Stimulated activated CD4-positive, alpha-beta T cell treated with anti-CD3 and anti-CD28 coated beads, Interleukin-12 subunit alpha, Interleukin-12 subunit beta, amount 100 ng/mL, for 4 hours (primary cell): ENCODE measurements around the gene MYOZ2.

Source experiments
- DNase-seq: peaks from one replicate; pipeline ENCODE4 v3.0.0-alpha.2; 2020

Gene MYOZ2

GRCh38 chr4:119205690-119206089 is 70.1 kb downstream of the MYOZ2 start:
- no peak for DNase-seq

DNA sequence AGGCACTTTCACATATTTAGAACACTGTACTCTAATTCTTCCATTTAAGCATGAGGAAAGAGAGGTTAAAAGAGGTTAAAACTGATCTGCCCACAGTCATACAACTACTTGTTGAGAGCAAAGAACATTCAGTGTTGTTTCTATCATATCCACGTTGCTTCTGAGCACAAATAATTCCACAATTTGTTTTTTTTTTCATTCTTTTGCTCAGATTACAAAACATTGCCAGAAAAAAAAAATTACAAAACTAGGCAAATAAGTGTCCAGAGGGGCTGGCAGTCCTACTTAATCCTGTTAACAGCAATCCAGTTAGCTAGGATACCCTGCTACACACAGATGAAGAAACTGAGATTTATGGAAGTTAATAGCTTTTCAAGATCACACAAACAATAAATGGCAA is 70.5 kb downstream of the MYOZ2 start:
- DNase-seq, result no peak

DNA sequence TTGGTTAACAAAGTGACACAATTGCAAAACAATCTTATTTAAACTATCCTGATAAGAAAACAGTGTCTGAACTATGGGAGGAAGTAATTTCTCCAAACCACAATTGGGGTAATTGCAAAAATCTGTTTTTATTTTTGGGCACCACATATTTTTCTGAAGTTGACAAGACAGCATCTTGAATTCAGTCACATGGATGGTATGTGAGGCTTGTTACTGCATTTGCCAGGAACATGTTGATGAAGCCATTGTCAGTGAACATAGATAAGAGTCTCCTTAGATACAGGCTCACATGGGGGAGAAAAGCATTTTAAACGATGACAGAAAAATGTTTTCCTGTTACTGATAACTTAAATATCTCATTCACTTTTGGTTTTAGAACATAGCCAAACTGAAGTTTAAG is 71.4 kb downstream of the MYOZ2 start:
- DNase-seq, result no peak

- peak; percentile 14 for DNase-seq
Observed at GRCh38 chr4:119209077-119209476, 73.4 kb downstream of the MYOZ2 start.

- no peak for DNase-seq
Observed at GRCh38 chr4:119209586-119209985, 74.0 kb downstream of the MYOZ2 start.

DNA sequence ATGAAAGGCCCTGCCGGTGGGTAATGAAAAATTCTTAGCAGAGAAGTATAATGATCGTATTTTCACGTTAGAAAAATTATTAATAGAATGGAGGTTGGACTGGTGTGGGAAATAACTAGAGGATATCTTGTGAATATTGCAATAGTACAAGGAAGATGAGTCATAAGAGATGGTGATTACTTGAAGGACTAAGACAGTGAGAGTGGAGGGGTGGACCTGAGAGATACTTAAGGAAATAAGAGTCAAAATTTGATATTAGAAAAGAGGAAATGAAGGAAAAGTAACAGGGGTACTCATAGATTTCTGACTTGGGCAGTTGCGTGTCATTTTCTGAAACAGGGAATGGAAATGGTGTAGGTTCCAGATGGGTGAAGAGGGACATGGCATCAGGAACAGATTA is 75.1 kb downstream of the MYOZ2 start:
- no peak for DNase-seq

- DNase-seq, result no peak
Observed at GRCh38 chr4:119211867-119212233, 76.2 kb downstream of the MYOZ2 start.

DNA sequence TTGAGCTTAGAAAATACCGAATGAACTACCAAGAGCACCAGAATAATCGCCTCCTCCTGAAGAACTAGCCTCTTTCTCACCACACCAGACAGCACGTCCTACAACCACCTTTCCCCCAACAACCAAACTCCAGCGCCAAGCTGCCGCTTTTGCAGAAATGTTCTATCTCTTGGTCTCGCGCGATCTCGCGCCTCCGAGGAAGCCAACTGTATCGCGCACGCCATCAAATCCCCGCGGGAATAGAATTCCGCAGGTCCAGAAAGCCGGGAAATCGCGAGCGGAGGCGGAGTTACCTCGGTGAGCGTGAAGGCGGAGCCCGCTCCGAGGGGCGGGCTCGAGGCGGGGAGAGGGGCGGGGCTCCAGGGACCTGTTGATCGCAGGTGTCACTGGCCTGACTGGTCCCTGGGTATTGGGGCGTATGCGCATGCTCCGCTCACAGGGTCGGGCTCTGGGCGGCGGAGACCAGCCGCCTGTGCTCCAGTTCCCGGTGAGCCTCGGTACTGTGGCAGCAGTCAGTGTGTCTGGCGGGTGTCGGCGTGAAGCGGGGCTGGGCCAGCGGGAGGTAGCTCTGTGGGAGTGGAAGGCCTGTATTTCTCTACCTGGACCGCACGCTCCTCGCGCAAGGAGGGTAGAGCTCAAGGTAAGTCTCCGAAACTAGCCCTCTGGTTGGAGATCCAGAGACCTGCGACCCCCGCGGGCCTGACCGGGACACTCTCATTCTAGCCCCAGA is 76.8 kb downstream of the MYOZ2 start, which contains the start of gene USP53:
Gene USP53 (plus strand): TSS at position 480 of the 730 bp plus-strand sequence. CDS start 27,047 bp downstream, outside the sequence.
- peak; percentile 99 for DNase-seq

- DNase-seq, result peak; percentile 51
Observed at GRCh38 chr4:119212964-119213606, 77.5 kb downstream of the MYOZ2 start.

- DNase-seq, result no peak
Observed at GRCh38 chr4:119218093-119218492, 82.5 kb downstream of the MYOZ2 start.

DNA sequence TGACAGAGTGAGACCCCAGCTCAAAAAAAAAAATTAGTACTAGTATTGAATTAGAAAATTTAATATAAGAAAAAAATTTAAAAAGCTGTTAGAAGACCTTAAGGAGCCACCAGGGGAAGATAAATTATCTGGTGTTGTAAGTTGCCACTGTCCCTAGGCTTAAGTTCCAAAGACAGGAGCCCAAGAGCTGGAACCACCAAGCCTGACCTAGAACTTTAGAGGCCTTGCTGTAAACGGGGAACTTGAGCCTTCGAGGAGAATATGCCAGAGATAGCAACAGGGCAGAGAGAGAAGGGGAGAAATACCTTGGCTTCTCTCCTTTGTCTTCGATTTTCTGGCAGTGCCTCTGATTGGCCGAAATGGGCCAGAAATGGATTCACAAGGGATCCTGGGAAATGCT is 85.8 kb downstream of the MYOZ2 start:
- no peak for DNase-seq

- no peak for DNase-seq
Observed at GRCh38 chr4:119227690-119228089, 92.1 kb downstream of the MYOZ2 start.

- no peak for DNase-seq
Observed at GRCh38 chr4:119228406-119228805, 92.8 kb downstream of the MYOZ2 start.

- no peak for DNase-seq
Observed at GRCh38 chr4:119229908-119230687, 94.5 kb downstream of the MYOZ2 start.

DNA sequence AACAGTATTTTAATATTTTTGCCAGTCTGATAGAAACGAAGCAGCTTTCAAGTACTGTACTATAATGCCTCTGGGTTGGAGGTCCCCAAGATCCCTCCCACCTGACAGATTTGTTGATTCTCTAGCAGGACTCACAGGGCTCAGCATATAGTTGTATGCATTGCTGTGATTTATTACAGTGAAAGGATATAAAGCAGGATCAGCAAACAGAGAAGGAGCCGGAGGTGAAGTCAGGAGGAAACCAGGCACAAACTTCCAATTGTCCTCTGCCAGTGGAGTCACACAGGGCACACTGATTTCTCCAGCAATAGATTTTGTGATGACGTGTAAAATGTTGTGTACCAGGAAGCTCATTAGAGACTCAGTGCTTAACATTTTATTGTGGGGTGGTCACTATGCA is 95.9 kb downstream of the MYOZ2 start:
- no peak for DNase-seq

DNA sequence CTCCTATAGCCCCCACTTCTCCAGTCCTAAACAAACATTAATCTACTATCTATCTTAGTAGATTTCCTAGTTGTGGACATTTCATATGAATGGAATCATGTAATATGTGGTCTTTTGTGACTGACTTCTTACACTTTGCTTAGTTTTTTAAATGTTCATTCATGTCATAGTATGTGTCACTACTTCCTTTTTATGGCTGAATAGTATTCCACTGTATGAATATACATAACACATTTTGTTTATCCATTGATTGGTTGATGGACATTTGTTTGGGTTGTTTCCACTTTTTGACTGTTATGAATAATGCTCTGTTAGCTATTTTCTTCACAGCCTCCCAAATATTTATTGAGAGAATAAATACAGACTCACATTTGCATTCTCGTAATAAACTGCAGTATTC is 96.7 kb downstream of the MYOZ2 start:
- no peak for DNase-seq

GRCh38 chr4:119233191-119233590 is 97.6 kb downstream of the MYOZ2 start:
- no peak for DNase-seq

DNA sequence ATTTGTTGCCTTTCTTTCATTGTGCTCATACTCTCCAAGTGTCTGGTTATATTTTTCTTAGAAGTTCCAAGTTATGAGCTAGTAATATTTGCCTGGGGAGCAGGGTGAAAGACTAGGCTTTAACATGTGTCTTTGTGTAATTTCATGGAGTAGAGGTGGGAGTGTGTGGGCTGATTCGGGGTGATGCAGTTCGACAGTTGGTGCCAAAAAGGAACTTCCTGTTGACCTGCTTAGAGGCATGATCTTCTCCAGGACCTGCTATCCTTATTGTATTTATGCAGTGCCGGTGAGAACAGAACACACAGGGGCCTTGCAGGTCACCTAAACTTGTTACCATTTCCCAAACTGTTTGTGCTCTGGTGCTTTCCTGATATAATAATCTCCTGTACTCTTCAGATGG is 98.1 kb downstream of the MYOZ2 start:
- no peak for DNase-seq

GRCh38 chr4:119237201-119237600 is 101.6 kb downstream of the MYOZ2 start:
- DNase-seq, result no peak
